Measurements from ENCODE around the gene ILRUN.

GRCh38 chr6:34692280-34692679 lies 4.3 kb downstream of the ILRUN start:
- TF ChIP-seq CTCF (IDR thresholded peaks at IDR 0.05) (no peak), EP300 (IDR thresholded peaks at IDR 0.05; ENCODE audit: low read depth) (no peak), POLR2A (IDR thresholded peaks at IDR 0.05) (no peak)

All from transverse colon (tissue), 3 donors.